HL-60 (cell line): ENCODE data around the gene KIF23.

ENCODE experiments used
- CTCF ChIP-seq: IDR thresholded peaks from one replicate; pipeline ENCODE4 v1.5.1; 2011; ENCODE audit warnings: low read length, control low read depth, inconsistent platforms; ENCODE audit not compliant: insufficient read depth
- GABPA ChIP-seq: IDR thresholded peaks from 2 replicates; pipeline ENCODE4 v1.6.1; 2012; ENCODE audit warnings: low read depth
- POLR2AphosphoS5 ChIP-seq: IDR thresholded peaks from 2 replicates; pipeline ENCODE4 v1.6.1; 2012; ENCODE audit warnings: low read depth
- REST ChIP-seq: IDR thresholded peaks from 2 replicates; pipeline ENCODE4 v1.6.1; 2012; ENCODE audit warnings: low read depth; ENCODE audit not compliant: insufficient replicate concordance
- SPI1 ChIP-seq: IDR thresholded peaks from 2 replicates; pipeline ENCODE4 v1.6.1; 2012; ENCODE audit warnings: low read depth, mild to moderate bottlenecking, borderline replicate concordance

GRCh38 chr15:69405110-69405509 lies 9.0 kb upstream of the KIF23 start:
- TF ChIP-seq CTCF: no peak
- TF ChIP-seq POLR2AphosphoS5: no peak
- no peak for TF ChIP-seq REST
- TF ChIP-seq GABPA: no peak
- no peak for TF ChIP-seq SPI1
